ENCODE data around the gene VPS11. TPM values are rescaled to one million over a fixed set of nuclear protein-coding genes. Genes with fewer than 3 reads are reported as not detected.

VPS11 gene
- total RNA-seq, 8 experiments from 2014 or later, result 11.8 to 39.0 (median 21.2) TPM

DNA sequence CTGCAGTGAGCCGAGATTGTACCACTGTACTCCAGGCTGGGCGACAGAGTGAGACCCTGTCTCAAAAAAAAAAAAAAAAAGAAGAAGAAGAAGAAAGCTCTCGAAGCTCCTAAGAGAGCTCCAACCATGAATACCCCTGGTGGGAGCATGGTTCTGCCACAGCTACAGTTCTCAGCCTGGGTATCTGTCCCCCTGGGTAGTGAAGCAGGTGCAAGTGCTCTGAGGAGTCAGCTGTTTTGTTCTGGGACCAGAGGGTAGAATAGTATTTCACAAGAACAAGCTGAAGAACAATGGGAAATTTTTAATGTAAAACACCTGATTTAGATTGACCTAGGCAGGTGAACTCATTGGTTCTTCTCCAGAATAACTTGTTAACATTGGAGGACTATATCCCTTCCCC, 6.4 kb upstream of the VPS11 start:
- 60 to 100% (median 95%) methylated on average over 1 to 3 of the region's 3 CpGs; no CpG with 5 or more reads in 6 of the 10 experiments for WGBS, 10 experiments
- H3K4me3 ChIP-seq, result no peak overlapping the region
- peaks cover 5 to 6% of the 10 kb centered on the region in 2 donors for H3K4me1 ChIP-seq (replicated peaks in 1 of 2)
- no peak overlapping the region for H3K27ac ChIP-seq
- in situ Hi-C loops (cut with MboI; ENCODE audit: low pct_unique_long_range_greater_than_20kb in 2 of 9, low sequenced_read_pairs in 9 of 9, unreplicated experiment in 9 of 9), result no loop called here
- no peak for ATAC-seq (replicated peaks in 6 of 8)

GRCh38 chr11:119062779-119063178, 4.8 kb upstream of the VPS11 start:
- 31 to 100% (median 67%) methylated on average over 1 to 5 of the region's 5 CpGs; no CpG with 5 or more reads in 5 of the 10 experiments for WGBS, 10 experiments
- Histone ChIP-seq H3K27ac (no peak overlapping the region), H3K4me3 (no peak overlapping the region), H3K4me1 (replicated peaks in 1 of 2) (peaks cover 6 to 10% of the 10 kb centered on the region in 2 donors)
- peak in 2 of 8 experiments; percentile 13 to 14 for ATAC-seq (replicated peaks in 6 of 8)
- in situ Hi-C loops (cut with MboI; ENCODE audit: low pct_unique_long_range_greater_than_20kb in 2 of 9, low sequenced_read_pairs in 9 of 9, unreplicated experiment in 9 of 9), result no loop called here

DNA sequence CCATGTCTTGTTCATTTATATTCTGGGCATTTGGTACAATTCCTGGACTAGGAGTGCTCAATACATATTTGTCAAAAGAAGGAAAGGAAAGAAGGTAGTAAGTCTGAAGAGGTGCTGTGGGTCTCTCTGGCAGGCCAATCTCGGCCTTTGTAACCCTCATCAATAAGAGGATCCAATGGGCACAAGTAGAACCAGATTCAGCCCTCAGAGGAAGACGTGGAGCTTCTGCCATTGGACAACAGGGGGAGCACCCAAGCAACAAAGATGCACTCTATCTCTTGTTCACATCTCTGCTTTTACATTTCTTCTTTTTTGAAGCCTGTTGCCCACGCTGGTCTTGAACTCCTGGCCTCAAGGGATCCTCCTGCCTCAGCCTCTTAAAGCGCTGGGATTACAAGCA, 2.2 kb upstream of the VPS11 start:
- in situ Hi-C loops (cut with MboI; ENCODE audit: low pct_unique_long_range_greater_than_20kb in 2 of 9, low sequenced_read_pairs in 9 of 9, unreplicated experiment in 9 of 9), result no loop called here
- Histone ChIP-seq H3K4me1 (replicated peaks in 1 of 2) (peaks cover 6 to 9% of the 10 kb centered on the region in 2 donors), H3K27ac (no peak overlapping the region), H3K4me3 (no peak overlapping the region)
- 0 to 100% (median 58%) methylated on average over 1 to 4 of the region's 4 CpGs; no CpG with 5 or more reads in 3 of the 10 experiments for WGBS, 10 experiments
- no peak for ATAC-seq (replicated peaks in 6 of 8)

GRCh38 chr11:119077839-119078238, 10.2 kb downstream of the VPS11 start:
- ATAC-seq (replicated peaks in 6 of 8), result no peak
- WGBS, 10 experiments, result 87 to 100% (median 100%) methylated on average over 1 to 9 of the region's 11 CpGs; no CpG with 5 or more reads in 3 of the 10 experiments
- H3K4me3 ChIP-seq, result no peak overlapping the region
- in situ Hi-C loops (cut with MboI; ENCODE audit: low pct_unique_long_range_greater_than_20kb in 2 of 9, low sequenced_read_pairs in 9 of 9, unreplicated experiment in 9 of 9), result no loop called here
- H3K4me1 ChIP-seq (replicated peaks in 1 of 2), result no peaks in the 10 kb centered on the region
- H3K27ac ChIP-seq, result no peak overlapping the region

DNA sequence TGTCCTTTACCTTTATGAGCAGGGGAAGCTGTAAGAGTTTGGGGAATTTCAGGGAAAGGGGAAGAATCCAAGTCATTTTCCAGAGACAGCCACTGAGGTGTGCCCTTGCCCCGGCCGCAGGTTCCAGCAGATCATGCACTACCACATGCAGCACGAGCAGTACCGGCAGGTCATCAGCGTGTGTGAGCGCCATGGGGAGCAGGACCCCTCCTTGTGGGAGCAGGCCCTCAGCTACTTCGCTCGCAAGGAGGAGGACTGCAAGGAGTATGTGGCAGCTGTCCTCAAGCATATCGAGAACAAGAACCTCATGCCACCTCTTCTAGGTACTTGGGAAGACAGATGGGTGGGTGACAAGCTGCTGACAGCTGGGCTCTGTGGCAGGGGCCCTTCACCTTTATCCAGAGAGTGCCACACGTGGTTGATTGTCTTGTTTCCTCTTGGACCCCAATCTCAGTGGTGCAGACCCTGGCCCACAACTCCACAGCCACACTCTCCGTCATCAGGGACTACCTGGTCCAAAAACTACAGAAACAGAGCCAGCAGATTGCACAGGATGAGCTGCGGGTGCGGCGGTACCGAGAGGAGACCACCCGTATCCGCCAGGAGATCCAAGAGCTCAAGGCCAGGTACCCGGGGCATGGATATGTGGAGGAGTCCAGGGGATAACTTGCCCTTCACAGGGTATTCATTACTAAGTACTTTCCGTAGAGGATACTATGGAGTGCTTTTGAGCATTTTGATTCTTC, 11.2 kb downstream of the VPS11 start:
- in situ Hi-C loops (cut with MboI; ENCODE audit: low pct_unique_long_range_greater_than_20kb in 2 of 9, low sequenced_read_pairs in 9 of 9, unreplicated experiment in 9 of 9), result no loop called here
- no peaks in the 10 kb centered on the region for H3K4me1 ChIP-seq (replicated peaks in 1 of 2)
- 87 to 100% (median 99%) methylated on average over 1 to 7 of the region's 19 CpGs; no CpG with 5 or more reads in 4 of the 10 experiments for WGBS, 10 experiments
- ATAC-seq (replicated peaks in 6 of 8), result no peak
- no peak overlapping the region for H3K27ac ChIP-seq
- H3K4me3 ChIP-seq, result no peak overlapping the region

DNA sequence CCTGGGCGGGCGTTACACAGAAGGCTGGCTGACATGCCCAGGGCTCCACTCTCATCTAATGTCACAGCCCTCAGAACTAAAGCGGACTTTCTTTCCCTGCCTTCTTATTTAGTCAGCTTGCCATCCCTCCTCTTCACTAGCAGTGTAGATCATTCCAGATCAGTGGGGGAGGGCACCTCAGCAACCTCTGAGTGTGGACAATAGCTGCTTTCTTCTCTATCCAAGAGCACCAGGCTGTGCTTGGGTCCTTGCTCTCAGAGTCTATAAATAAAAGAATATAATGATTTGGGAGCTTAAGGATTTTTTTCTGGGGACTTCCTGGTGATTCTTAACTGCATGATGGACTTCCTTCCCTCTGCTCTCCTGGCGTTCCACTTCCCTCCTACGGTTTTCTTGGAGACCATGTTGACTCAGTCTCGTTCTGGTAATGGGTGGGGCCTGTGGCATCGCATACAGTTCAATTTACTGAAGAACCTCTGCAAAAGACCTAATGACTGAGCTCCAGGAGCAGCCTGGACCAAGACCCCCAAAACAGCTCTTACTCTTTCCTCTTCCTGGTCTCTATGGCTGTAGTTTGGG, 14.2 kb downstream of the VPS11 start:
- in situ Hi-C loops (cut with MboI; ENCODE audit: low pct_unique_long_range_greater_than_20kb in 2 of 9, low sequenced_read_pairs in 9 of 9, unreplicated experiment in 9 of 9), result no loop called here

DNA sequence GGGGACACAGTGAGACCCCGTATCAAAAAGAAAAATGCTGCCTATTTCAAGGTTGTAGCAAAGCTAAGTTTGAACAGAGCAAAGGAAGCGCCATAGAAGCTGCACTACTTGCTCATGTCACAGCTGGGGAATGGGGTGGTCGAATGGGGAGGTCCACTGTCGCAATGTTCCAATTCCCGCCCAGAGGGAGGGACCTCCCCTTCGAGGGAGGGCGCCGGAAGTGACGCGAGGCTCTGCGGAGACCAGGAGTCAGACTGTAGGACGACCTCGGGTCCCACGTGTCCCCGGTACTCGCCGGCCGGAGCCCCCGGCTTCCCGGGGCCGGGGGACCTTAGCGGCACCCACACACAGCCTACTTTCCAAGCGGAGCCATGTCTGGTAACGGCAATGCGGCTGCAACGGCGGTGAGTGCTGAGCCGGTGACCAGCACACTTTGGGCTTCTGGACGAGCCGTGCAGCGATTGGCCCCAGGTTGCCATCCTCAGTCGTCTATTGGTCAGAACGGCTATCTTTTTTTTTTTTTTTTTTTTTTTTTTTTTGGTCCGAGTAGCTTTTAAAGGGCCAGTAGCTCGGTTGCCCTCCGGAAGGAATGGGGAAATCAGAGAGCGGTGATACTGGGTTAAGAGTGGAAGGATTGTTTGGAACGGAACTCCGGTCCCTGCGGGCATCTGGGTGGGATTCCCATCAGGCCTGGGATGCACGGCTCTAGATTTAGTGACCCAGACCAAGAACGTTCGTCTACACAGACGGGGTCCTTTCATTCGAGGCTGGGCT, 17.2 kb downstream of the VPS11 start, which contains the start of gene HMBS:
Gene HMBS, plus strand, starts transcription at position 219 of the 774 bp plus-strand sequence. Its CDS starts 153 bp downstream, at position 372.
- Histone ChIP-seq H3K4me3 (peak within 1 kb of the TSS; percentile 84 to 97 (median 90)), H3K27ac (peak within 1 kb of the TSS; percentile 91 to 93), H3K4me1 (replicated peaks in 1 of 2) (peaks cover 7% of the 10 kb centered on the region in 2 donors)
- ATAC-seq (replicated peaks in 6 of 8), result peak; percentile 92 to 95 (median 94)
- WGBS, 10 experiments, result 0 to 3% (median 0%) methylated on average over 2 to 22 of the region's 45 CpGs; no CpG with 5 or more reads in 1 of the 10 experiments
- in situ Hi-C loops (cut with MboI; ENCODE audit: low pct_unique_long_range_greater_than_20kb in 2 of 9, low sequenced_read_pairs in 9 of 9, unreplicated experiment in 9 of 9), result no loop called here

More for the DNA sequence above, 14.2 kb downstream of the VPS11 start:
- 0 to 92% (median 84%) methylated on average over 2 to 6 of the region's 7 CpGs; no CpG with 5 or more reads in 2 of the 10 experiments for WGBS, 10 experiments
- Histone ChIP-seq H3K27ac (no peak overlapping the region), H3K4me3 (no peak overlapping the region), H3K4me1 (replicated peaks in 1 of 2) (peaks cover 7% of the 10 kb centered on the region in 2 donors)
- ATAC-seq (replicated peaks in 6 of 8), result no peak

DNA sequence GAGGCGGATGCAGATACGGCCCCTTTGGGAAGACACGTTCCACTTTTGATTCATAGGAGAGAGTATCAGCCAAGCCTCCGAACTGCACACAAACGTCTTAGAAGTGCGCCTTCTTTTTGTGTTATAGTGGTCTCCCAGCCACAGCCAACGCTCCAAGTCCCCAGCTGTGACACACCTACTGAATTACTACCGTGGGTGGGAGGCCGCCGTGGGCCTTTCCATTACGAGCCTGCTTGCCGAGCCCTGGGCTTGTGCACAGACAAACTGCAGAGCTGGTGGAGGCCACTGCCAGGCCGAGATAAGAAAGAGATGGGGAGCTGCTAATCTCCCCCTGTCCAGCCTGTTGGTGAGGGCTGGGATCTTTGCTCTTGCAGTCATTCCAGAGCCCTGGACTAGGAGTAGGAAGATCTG, 17.8 kb downstream of the VPS11 start:
- peak in 6 of 8 experiments; percentile 23 to 49 (median 34) for ATAC-seq (replicated peaks in 6 of 8)
- in situ Hi-C loops (cut with MboI; ENCODE audit: low pct_unique_long_range_greater_than_20kb in 2 of 9, low sequenced_read_pairs in 9 of 9, unreplicated experiment in 9 of 9), result no loop called here
- WGBS, 10 experiments, result 0% methylated on average over 1 to 5 of the region's 13 CpGs; no CpG with 5 or more reads in 5 of the 10 experiments
- Histone ChIP-seq H3K4me1 (replicated peaks in 1 of 2) (peaks cover 7% of the 10 kb centered on the region in 2 donors), H3K27ac (peak overlapping the region; percentile 91 to 93), H3K4me3 (peak overlapping the region; percentile 84 to 97 (median 90))

DNA sequence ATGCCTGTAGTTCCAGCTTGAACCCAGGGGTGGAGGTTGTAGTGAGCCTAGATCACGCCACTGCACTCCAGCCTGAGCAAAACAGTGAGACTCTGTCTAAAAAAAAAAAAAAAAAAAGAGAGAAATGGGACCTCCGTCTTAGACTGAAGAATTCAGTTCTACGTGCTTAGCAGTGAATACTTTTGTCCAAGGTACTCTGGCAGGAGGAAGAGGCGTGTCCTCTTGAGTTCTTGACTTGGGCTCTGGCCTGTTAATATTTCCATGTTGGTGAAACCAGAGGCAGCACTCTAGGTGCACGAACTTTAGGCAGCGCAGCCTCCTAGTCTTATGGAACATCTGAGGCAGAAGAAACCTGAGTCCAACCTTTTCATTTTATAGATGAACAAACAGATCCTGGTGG, 19.5 kb downstream of the VPS11 start:
- H3K4me1 ChIP-seq (replicated peaks in 1 of 2), result peaks cover 7 to 9% of the 10 kb centered on the region in 2 donors
- H3K27ac ChIP-seq, result no peak overlapping the region
- no peak overlapping the region for H3K4me3 ChIP-seq
- ATAC-seq (replicated peaks in 6 of 8), result no peak
- in situ Hi-C loops (cut with MboI; ENCODE audit: low pct_unique_long_range_greater_than_20kb in 2 of 9, low sequenced_read_pairs in 9 of 9, unreplicated experiment in 9 of 9), result no loop called here
- WGBS, 10 experiments, result 90 to 100% (median 100%) methylated on average over 1 to 5 of the region's 6 CpGs; no CpG with 5 or more reads in 3 of the 10 experiments

- Histone ChIP-seq H3K4me1 (replicated peaks in 1 of 2) (peaks cover 13 to 16% of the 10 kb centered on the region in 2 donors), H3K4me3 (no peak overlapping the region), H3K27ac (no peak overlapping the region)
- 80% methylated on average over 1 of the region's 2 CpGs; no CpG with 5 or more reads in 9 of the 10 experiments for WGBS, 10 experiments
- no peak for ATAC-seq (replicated peaks in 6 of 8)
- in situ Hi-C loops (cut with MboI; ENCODE audit: low pct_unique_long_range_greater_than_20kb in 2 of 9, low sequenced_read_pairs in 9 of 9, unreplicated experiment in 9 of 9), result no loop called here
Measured at GRCh38 chr11:119087747-119088241, 20.2 kb downstream of the VPS11 start.

GRCh38 chr11:119088406-119088805, 20.8 kb downstream of the VPS11 start:
- H3K4me3 ChIP-seq, result no peak overlapping the region
- 75 to 100% (median 83%) methylated on average over 1 to 5 of the region's 9 CpGs; no CpG with 5 or more reads in 4 of the 10 experiments for WGBS, 10 experiments
- in situ Hi-C loops (cut with MboI; ENCODE audit: low pct_unique_long_range_greater_than_20kb in 2 of 9, low sequenced_read_pairs in 9 of 9, unreplicated experiment in 9 of 9), result no loop called here
- H3K4me1 ChIP-seq (replicated peaks in 1 of 2), result peaks cover 19 to 22% of the 10 kb centered on the region in 2 donors
- ATAC-seq (replicated peaks in 6 of 8), result no peak
- no peak overlapping the region for H3K27ac ChIP-seq

GRCh38 chr11:119089319-119089718, 21.7 kb downstream of the VPS11 start:
- no peak for ATAC-seq (replicated peaks in 6 of 8)
- peaks cover 24 to 25% of the 10 kb centered on the region in 2 donors for H3K4me1 ChIP-seq (replicated peaks in 1 of 2)
- no peak overlapping the region for H3K27ac ChIP-seq
- H3K4me3 ChIP-seq, result no peak overlapping the region
- in situ Hi-C loops (cut with MboI; ENCODE audit: low pct_unique_long_range_greater_than_20kb in 2 of 9, low sequenced_read_pairs in 9 of 9, unreplicated experiment in 9 of 9), result no loop called here
- WGBS, 10 experiments, result 88 to 100% (median 100%) methylated on average over 1 of the region's 1 CpG; no CpG with 5 or more reads in 7 of the 10 experiments

All from motor neuron (in vitro differentiated cells).